Activated naive CD8-positive, alpha-beta T cell treated with anti-CD3 and anti-CD28 coated beads, Interleukin-2, amount 10 ng/mL, durations not matched to agents 7 days and 5 days (primary cell): ENCODE data around the gene TES. TPM values are rescaled to one million over a fixed set of nuclear protein-coding genes. Genes with fewer than 3 reads are reported as not detected.
"Not testable (repeated sequence)": the region's sequence is repeated elsewhere in the genome, so short reads cannot be mapped to it uniquely, and the experiment has no call there.

Experiments
- ATAC-seq: fragments of 150-1000 bp; cut with Tn5 transposase; one replicate; pipeline ENCODE4 v1.10.0; 2021; ENCODE audit warnings: low read depth, moderate library complexity
- POLR2A ChIA-PET: fragments of 350-600 bp; sonication (Branson Sonifier 250); formaldehyde crosslinking; loops from one replicate; lab custom pipeline; 2021; ENCODE audit warnings: antibody characterized with exemption; lab: Charles Lee
- DNase-seq: peaks from one replicate; pipeline ENCODE4 v3.0.0; 2021
- H3K27ac Mint-ChIP-seq: one replicate; pipeline ENCODE4 v1.8.0; 2022; ENCODE audit warnings: mild to moderate bottlenecking, mixed read lengths
- H3K27me3 Mint-ChIP-seq: one replicate; pipeline ENCODE4 v1.8.0; 2022; ENCODE audit warnings: mild to moderate bottlenecking, moderate library complexity, mixed read lengths
- H3K36me3 Mint-ChIP-seq: one replicate; pipeline ENCODE4 v1.8.0; 2021; ENCODE audit warnings: mild to moderate bottlenecking, mixed read lengths
- H3K4me1 Mint-ChIP-seq: one replicate; pipeline ENCODE4 v1.8.0; 2021; ENCODE audit warnings: mixed read lengths
- H3K4me3 Mint-ChIP-seq: one replicate; pipeline ENCODE4 v1.8.0; 2022; ENCODE audit warnings: mild to moderate bottlenecking, moderate library complexity, mixed read lengths
- H3K9me3 Mint-ChIP-seq: one replicate; pipeline ENCODE4 v1.8.0; 2021; ENCODE audit warnings: mixed read lengths
- total RNA-seq, 2 experiments: library from RNA; stranded (reverse); gene quantifications; one replicate each; pipeline ENCODE4 v1.2.3, GENCODE V29; 2021

The TES gene
- total RNA-seq, 2 experiments from 2014 or later = 119 to 121 TPM

- DNase-seq (no peak), ATAC-seq (no peak)
- Mint-ChIP-seq H3K4me1 (peaks cover 21% of the 10 kb centered on the region), H3K9me3 (peaks cover 10% of the 10 kb centered on the region), H3K4me3 (no peak overlapping the region), H3K27me3 (no peaks in the 10 kb centered on the region), H3K36me3 (peaks cover 56% of the 10 kb centered on the region), H3K27ac (no peak overlapping the region)
- POLR2A ChIA-PET = no interaction called here
Measured at GRCh38 chr7:116242759-116243158, 32.4 kb downstream of the TES start.

- H3K36me3 Mint-ChIP-seq = peaks cover 58% of the 10 kb centered on the region
- DNase-seq, H3K4me3 Mint-ChIP-seq, H3K27ac Mint-ChIP-seq, H3K27me3 Mint-ChIP-seq, POLR2A ChIA-PET, ATAC-seq: not testable (repeated sequence)
- peaks cover 10% of the 10 kb centered on the region for H3K9me3 Mint-ChIP-seq
- H3K4me1 Mint-ChIP-seq = peaks cover 16% of the 10 kb centered on the region
Measured at GRCh38 chr7:116244803-116245202, 34.5 kb downstream of the TES start.

GRCh38 chr7:116246357-116246756, 36.0 kb downstream of the TES start:
- no peak for ATAC-seq
- Mint-ChIP-seq H3K27me3 (no peaks in the 10 kb centered on the region), H3K36me3 (peaks cover 52% of the 10 kb centered on the region), H3K27ac (no peak overlapping the region), H3K9me3 (peaks cover 10% of the 10 kb centered on the region), H3K4me3 (no peak overlapping the region), H3K4me1 (peaks cover 9% of the 10 kb centered on the region)
- no peak for DNase-seq
- POLR2A ChIA-PET = no interaction called here

GRCh38 chr7:116249969-116250553, 39.7 kb downstream of the TES start:
- Mint-ChIP-seq H3K4me3 (no peak overlapping the region), H3K36me3 (peaks cover 40% of the 10 kb centered on the region), H3K9me3 (peaks cover 4% of the 10 kb centered on the region), H3K27ac (peak overlapping the region; percentile 66), H3K4me1 (peaks cover 16% of the 10 kb centered on the region), H3K27me3 (no peaks in the 10 kb centered on the region)
- DNase-seq (no peak), ATAC-seq (no peak)
- POLR2A ChIA-PET = no interaction called here

GRCh38 chr7:116251675-116252074, 41.3 kb downstream of the TES start:
- POLR2A ChIA-PET = interaction anchor here (1.2 kb wide), 1 partner anchor 82 kb away, joined by 3 read pairs; no protein-coding TSS in a partner anchor
- DNase-seq = no peak
- H3K27ac Mint-ChIP-seq = no peak overlapping the region
- ATAC-seq = no peak
- H3K27me3 Mint-ChIP-seq = no peaks in the 10 kb centered on the region
- peaks cover 27% of the 10 kb centered on the region for H3K36me3 Mint-ChIP-seq
- peaks cover 9% of the 10 kb centered on the region for H3K4me1 Mint-ChIP-seq
- H3K4me3 Mint-ChIP-seq = no peak overlapping the region
- no peaks in the 10 kb centered on the region for H3K9me3 Mint-ChIP-seq

- Mint-ChIP-seq H3K4me1 (peaks cover 9% of the 10 kb centered on the region), H3K4me3 (no peak overlapping the region), H3K36me3 (peaks cover 23% of the 10 kb centered on the region), H3K9me3 (no peaks in the 10 kb centered on the region), H3K27ac (peak overlapping the region; percentile 9), H3K27me3 (no peaks in the 10 kb centered on the region)
- POLR2A ChIA-PET = no interaction called here
- ATAC-seq = no peak
- no peak for DNase-seq
Measured at GRCh38 chr7:116252249-116252648, 41.9 kb downstream of the TES start.

- Mint-ChIP-seq H3K4me3 (no peak overlapping the region), H3K36me3 (peaks cover 20% of the 10 kb centered on the region), H3K4me1 (peaks cover 9% of the 10 kb centered on the region), H3K27me3 (no peaks in the 10 kb centered on the region), H3K9me3 (no peaks in the 10 kb centered on the region), H3K27ac (no peak overlapping the region)
- ATAC-seq (no peak), DNase-seq (no peak)
- POLR2A ChIA-PET = no interaction called here
Measured at GRCh38 chr7:116257156-116257555, 46.8 kb downstream of the TES start.

GRCh38 chr7:116258734-116259133, 48.4 kb downstream of the TES start:
- Mint-ChIP-seq H3K27me3 (no peaks in the 10 kb centered on the region), H3K4me3 (no peak overlapping the region), H3K4me1 (peaks cover 7% of the 10 kb centered on the region), H3K27ac (no peak overlapping the region), H3K36me3 (peaks cover 10% of the 10 kb centered on the region), H3K9me3 (no peaks in the 10 kb centered on the region)
- DNase-seq (no peak), ATAC-seq (no peak)
- POLR2A ChIA-PET = no interaction called here

GRCh38 chr7:116259156-116259870, 49.0 kb downstream of the TES start:
- ATAC-seq (no peak), DNase-seq (no peak)
- Mint-ChIP-seq H3K9me3 (no peaks in the 10 kb centered on the region), H3K4me1 (peaks cover 7% of the 10 kb centered on the region), H3K4me3 (no peak overlapping the region), H3K27ac (no peak overlapping the region), H3K36me3 (peaks cover 8% of the 10 kb centered on the region), H3K27me3 (no peaks in the 10 kb centered on the region)
- POLR2A ChIA-PET = no interaction called here

GRCh38 chr7:116259871-116260440, 49.6 kb downstream of the TES start:
- no peak for DNase-seq
- H3K4me3 Mint-ChIP-seq = no peak overlapping the region
- no peak overlapping the region for H3K27ac Mint-ChIP-seq
- no peak for ATAC-seq
- POLR2A ChIA-PET = no interaction called here
- H3K9me3 Mint-ChIP-seq = no peaks in the 10 kb centered on the region
- no peaks in the 10 kb centered on the region for H3K27me3 Mint-ChIP-seq
- H3K36me3 Mint-ChIP-seq = peaks cover 8% of the 10 kb centered on the region
- peaks cover 2% of the 10 kb centered on the region for H3K4me1 Mint-ChIP-seq

GRCh38 chr7:116261904-116262303, 51.6 kb downstream of the TES start:
- H3K9me3 Mint-ChIP-seq = no peaks in the 10 kb centered on the region
- H3K4me1 Mint-ChIP-seq = peaks cover 1% of the 10 kb centered on the region
- H3K36me3 Mint-ChIP-seq = peaks cover 7% of the 10 kb centered on the region
- ATAC-seq (no peak), DNase-seq (no peak)
- no peak overlapping the region for H3K27ac Mint-ChIP-seq
- POLR2A ChIA-PET = no interaction called here
- no peak overlapping the region for H3K4me3 Mint-ChIP-seq
- H3K27me3 Mint-ChIP-seq = peaks cover 12% of the 10 kb centered on the region

- Mint-ChIP-seq H3K9me3 (no peaks in the 10 kb centered on the region), H3K27ac (no peak overlapping the region), H3K4me3 (no peak overlapping the region), H3K36me3 (no peaks in the 10 kb centered on the region), H3K27me3 (peaks cover 25% of the 10 kb centered on the region), H3K4me1 (no peaks in the 10 kb centered on the region)
- POLR2A ChIA-PET = no interaction called here
- no peak for ATAC-seq
- DNase-seq = no peak
Measured at GRCh38 chr7:116265881-116266280, 55.5 kb downstream of the TES start.

GRCh38 chr7:116269466-116269865, 59.1 kb downstream of the TES start:
- H3K27me3 Mint-ChIP-seq = peaks cover 27% of the 10 kb centered on the region
- DNase-seq (no peak), ATAC-seq (no peak)
- H3K4me1 Mint-ChIP-seq = no peaks in the 10 kb centered on the region
- no peaks in the 10 kb centered on the region for H3K36me3 Mint-ChIP-seq
- POLR2A ChIA-PET = no interaction called here
- no peak overlapping the region for H3K4me3 Mint-ChIP-seq
- no peaks in the 10 kb centered on the region for H3K9me3 Mint-ChIP-seq
- H3K27ac Mint-ChIP-seq = no peak overlapping the region
